ENCODE results near the gene TRIM2.

Gene TRIM2

GRCh38 chr4:153257151-153257620 is 52.9 kb downstream of the TRIM2 start:
- DNase-seq: no peak

DNA sequence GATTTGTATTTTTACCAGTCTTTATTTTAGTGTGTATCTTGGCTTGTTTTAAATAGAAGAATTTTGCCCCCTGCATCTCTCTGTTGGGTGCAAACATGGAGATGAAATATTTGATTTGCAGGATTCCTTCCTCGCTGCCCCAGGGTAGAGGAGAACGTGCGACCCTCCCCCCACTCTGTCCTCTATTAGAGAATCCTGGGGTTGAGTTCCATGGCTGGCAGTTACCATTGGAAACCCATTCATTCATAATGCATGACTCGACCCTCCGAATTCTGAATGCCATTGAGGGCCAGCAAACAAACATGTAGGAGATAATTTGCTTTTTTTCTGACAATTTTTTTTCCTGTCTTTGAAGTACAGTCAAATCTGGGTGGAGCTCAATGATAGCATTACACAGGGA is 53.7 kb downstream of the TRIM2 start:
- no peak for DNase-seq

GRCh38 chr4:153258750-153259149 is 54.5 kb downstream of the TRIM2 start:
- no peak for DNase-seq

DNA sequence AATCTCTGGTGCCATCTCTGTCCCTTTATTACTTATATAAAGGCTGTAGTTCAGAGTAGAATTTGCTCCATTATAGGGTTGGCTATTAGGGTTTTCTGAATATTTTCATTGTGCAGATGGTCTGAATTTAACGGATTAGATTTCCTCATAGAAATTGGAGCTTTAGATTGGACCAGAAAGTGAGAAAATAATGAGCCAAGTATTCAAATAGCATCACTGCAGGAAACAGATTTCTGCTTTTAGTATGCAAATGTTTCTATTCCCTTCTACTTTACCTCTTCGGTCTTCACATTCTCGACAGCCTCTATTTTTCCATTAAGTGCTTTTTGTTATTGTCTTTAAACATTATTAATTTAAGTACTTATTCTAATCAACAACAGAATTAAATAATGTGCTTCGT is 55.4 kb downstream of the TRIM2 start:
- no peak for DNase-seq

DNA sequence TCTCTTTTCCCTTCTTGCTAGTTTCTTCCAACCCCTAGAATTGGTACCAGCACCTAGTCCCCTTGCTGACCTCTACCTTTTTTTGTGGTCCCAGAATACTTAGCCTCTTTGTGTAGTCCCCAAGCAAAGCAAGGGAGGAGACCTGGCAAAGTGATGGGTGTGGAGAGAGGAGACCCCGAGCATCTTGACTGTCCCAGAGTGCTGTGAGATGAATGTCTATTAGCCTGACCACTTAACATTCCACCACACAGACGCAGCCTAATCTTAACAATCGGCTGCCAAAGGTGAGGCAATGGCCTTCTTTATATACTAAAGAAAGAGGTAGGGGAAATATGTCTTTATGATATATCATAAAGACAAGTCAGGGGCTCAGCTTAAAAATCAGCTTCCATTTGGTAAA is 55.9 kb downstream of the TRIM2 start:
- DNase-seq: no peak

DNA sequence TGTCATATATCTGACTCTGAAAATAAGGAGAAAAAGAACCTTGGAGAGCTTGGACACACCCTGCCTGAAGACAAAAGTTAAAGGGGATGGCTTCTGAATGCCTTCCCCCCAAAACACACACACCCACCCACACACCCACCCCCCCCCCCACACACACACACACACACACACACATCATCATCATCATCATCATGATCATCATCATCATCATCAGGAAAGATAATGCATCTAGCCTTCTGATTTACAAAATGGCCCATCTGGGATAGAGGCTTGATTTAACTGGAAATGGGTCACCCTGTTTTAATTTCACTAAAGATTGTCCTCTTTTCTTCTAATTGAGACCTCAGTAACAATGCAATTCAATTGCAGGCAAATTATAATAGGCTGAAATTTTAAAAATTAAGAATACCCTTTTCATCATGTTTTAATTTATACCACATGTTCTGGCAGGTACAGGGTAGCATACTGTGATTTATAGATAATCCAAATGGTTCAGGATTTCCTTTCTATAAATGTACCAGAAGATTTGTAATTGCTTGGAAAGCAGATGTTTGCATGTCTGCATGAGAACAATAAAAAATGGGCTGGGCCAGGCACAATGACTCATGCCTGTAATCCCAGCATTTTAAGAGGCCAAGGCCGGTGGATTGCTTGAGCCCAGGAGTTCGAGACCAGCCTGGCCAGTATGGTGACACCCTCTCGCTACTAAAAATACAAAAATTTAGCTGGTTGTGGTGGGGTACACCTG is 56.5 kb downstream of the TRIM2 start:
- no peak for DNase-seq

GRCh38 chr4:153261461-153261860 is 57.2 kb downstream of the TRIM2 start:
- no peak for DNase-seq

- DNase-seq: no peak
These were observed 57.7 kb downstream of the TRIM2 start for GRCh38 chr4:153261914-153262313.

DNA sequence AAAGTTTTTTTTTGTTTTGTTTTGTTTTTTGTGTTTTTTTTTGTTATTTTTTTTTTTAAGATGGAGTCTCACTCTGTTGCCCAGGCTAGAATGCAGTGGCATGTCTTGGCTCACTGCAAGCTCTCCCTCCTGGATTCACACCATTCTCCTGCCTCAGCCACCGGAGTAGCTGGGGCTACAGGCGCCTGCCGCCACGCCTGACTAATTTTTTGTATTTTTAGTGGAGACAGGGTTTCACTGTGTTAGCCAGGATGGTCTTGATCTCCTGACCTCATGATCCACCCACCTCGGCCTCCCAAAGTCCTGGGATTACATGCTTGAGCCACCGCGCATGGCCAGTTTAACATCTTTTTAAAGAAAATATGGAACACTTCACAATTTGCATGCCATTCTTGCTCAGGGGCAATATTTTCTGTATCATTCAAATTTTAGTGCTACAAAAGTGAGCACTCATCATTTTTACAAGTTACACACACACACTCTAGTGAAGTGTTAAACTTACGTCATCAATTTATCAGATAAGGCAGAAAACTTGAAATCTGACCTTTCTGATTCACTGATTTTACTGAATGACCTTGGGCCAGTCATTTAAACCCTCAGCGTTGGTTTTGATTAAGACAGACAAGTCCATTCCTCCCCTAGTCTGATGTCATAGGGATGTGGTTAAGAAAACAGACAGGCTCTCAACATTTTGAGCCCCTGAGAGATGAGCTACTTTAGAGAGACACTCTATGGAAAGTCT is 61.2 kb downstream of the TRIM2 start:
- DNase-seq: no peak

GRCh38 chr4:153266988-153267387 is 62.7 kb downstream of the TRIM2 start:
- no peak for DNase-seq

GRCh38 chr4:153267890-153268289 is 63.6 kb downstream of the TRIM2 start:
- no peak for DNase-seq

GRCh38 chr4:153268295-153268694 is 64.1 kb downstream of the TRIM2 start:
- no peak for DNase-seq

- no peak for DNase-seq
These were observed 65.2 kb downstream of the TRIM2 start for GRCh38 chr4:153269218-153269990.

- DNase-seq: no peak
These were observed 66.1 kb downstream of the TRIM2 start for GRCh38 chr4:153270361-153270760.

- no peak for DNase-seq
These were observed 67.6 kb downstream of the TRIM2 start for GRCh38 chr4:153271820-153272219.

- DNase-seq: no peak
These were observed 69.5 kb downstream of the TRIM2 start for GRCh38 chr4:153273751-153274150.

DNA sequence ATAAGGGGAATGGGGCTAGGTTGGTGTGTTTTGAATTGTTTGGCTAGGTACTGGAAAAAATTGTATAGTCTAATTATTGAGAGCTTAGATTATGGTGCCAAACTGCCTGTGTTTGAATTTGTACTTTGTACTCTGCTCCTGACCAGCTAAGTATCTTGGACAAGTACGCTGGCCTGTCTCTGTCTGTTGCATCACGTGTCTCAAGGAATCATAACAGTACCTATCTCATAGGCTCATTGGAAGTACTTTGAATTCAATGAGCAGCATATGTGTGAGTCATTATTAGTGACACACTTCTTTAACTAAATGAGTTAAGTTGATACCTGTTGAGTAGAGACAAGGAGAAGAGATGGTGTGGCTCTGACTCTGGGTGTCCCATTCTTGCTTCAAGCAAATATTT is 70.7 kb downstream of the TRIM2 start:
- DNase-seq: no peak

- no peak for DNase-seq
These were observed 71.4 kb downstream of the TRIM2 start for GRCh38 chr4:153275380-153276276.

DNA sequence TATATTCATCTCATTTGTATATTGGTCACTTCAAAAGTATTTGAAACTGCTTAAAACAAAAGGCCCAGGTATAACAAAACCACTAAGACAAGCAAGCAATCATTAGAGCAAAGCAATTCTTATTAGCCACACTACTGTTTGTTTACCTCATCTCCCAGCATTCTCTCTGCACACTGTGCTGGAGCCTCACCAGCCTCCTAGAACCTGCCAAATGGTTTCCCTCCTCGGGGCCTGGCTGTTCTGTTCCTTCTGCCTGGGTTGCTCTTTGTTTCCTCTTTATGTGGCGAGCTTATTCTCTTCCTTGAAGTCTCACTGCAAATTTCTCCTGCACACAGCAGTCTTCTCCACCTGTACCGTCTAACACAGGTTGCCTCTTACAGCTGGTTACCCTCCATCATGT is 72.7 kb downstream of the TRIM2 start:
- DNase-seq: no peak

GRCh38 chr4:153281476-153281875 is 77.2 kb downstream of the TRIM2 start:
- no peak for DNase-seq

- no peak for DNase-seq
These were observed 77.8 kb downstream of the TRIM2 start for GRCh38 chr4:153282023-153282422.

DNA sequence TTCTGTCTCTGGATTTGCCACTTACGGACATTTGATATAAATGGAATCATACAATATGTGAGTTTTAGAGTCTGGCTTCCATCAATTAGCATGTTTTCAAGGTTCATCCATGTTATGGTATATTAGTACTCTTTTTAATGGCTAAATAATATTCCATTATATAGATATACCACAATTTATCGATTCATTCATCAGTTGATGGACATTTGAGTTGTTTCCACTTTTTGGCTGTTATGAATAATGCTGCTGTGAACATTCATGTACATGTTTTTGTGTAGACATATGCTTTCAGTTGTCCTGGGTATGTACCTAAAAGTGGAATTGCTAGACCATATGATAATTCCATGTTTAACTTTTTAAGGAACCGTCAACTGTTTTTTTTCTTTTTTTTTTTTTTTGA is 79.0 kb downstream of the TRIM2 start:
- no peak for DNase-seq

DNA sequence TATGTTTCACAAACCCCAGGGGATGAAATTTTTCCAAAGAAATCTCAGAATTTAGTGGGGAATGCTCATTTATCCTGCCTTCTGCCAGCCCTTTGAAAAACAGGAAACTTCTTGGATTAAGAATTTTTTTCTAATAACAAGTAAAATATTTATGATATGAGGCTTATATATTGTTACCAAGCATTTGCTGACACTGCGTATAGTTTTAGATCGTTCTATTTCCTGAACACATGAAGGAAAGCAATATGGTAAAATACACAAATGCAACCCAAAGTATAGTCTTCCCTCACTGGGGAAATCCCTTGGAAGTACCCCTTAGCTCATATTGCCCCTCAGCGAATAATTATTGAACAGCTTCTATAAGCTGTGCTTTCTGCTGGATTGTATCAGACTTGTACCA is 85.9 kb downstream of the TRIM2 start:
- no peak for DNase-seq

All from cortex of kidney (tissue), 1 donor.